ENCODE results near the gene PTPRN2. TPM values are rescaled to one million over a fixed set of nuclear protein-coding genes. Genes with fewer than 3 reads are reported as not detected.

Gene PTPRN2
- polyA plus RNA-seq, 1 of the 3 experiments (the other 2 are of a cell fraction) = 4.0 TPM

DNA sequence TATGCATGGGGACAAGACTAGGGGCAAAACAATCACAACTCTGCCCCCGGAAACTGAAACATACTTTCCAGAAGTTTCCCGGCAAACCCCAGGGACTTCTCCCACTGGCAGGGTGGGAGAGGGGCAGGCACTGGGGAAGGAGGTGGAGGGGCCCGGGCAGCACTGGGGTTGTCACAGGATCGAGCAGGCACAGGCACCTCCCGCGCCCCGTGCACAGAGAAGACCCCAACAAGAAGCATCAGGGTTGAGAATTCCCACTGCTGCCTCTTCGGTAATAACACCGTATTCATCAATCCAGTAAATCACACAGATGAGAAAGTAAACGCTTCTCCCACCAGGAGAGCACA, 490.5 kb downstream of the PTPRN2 start (continued):
- TF ChIP-seq, protein P1, sequence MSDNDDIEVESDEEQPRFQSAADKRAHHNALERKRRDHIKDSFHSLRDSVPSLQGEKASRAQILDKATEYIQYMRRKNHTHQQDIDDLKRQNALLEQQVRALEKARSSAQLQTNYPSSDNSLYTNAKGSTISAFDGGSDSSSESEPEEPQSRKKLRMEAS (IDR thresholded peaks at IDR 0.05; ENCODE audit: low read depth) = no peak
- TF ChIP-seq SMC3 (IDR thresholded peaks at IDR 0.05; ENCODE audit: low read depth, low read length) (no peak), TEAD4 (IDR thresholded peaks at IDR 0.05; ENCODE audit: borderline replicate concordance, insufficient read depth) (no peak), FOSL2 (IDR thresholded peaks at IDR 0.05; ENCODE audit: borderline replicate concordance, low read depth) (no peak), RAD21 (IDR thresholded peaks at IDR 0.05; ENCODE audit: low read length) (no peak), NRF1 (IDR thresholded peaks at IDR 0.05; ENCODE audit: low read depth, low read length) (no peak), EP300 (IDR thresholded peaks at IDR 0.05; ENCODE audit: borderline replicate concordance in 1 of 2, low read depth in 1 of 2, low read length in 1 of 2) (no peak), MEF2A (IDR thresholded peaks at IDR 0.05; ENCODE audit: borderline replicate concordance, low read depth) (no peak), CHD2 (IDR thresholded peaks at IDR 0.05; ENCODE audit: low read length, partially characterized antibody) (no peak)
- TF ChIP-seq, protein P2, sequence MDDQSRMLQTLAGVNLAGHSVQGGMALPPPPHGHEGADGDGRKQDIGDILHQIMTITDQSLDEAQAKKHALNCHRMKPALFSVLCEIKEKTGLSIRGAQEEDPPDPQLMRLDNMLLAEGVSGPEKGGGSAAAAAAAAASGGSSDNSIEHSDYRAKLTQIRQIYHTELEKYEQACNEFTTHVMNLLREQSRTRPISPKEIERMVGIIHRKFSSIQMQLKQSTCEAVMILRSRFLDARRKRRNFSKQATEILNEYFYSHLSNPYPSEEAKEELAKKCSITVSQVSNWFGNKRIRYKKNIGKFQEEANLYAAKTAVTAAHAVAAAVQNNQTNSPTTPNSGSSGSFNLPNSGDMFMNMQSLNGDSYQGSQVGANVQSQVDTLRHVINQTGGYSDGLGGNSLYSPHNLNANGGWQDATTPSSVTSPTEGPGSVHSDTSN (IDR thresholded peaks at IDR 0.05) = no peak
- TF ChIP-seq, protein P3, sequence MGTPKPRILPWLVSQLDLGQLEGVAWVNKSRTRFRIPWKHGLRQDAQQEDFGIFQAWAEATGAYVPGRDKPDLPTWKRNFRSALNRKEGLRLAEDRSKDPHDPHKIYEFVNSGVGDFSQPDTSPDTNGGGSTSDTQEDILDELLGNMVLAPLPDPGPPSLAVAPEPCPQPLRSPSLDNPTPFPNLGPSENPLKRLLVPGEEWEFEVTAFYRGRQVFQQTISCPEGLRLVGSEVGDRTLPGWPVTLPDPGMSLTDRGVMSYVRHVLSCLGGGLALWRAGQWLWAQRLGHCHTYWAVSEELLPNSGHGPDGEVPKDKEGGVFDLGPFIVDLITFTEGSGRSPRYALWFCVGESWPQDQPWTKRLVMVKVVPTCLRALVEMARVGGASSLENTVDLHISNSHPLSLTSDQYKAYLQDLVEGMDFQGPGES (IDR thresholded peaks at IDR 0.05; ENCODE audit: low read depth, low read length) = no peak

DNA sequence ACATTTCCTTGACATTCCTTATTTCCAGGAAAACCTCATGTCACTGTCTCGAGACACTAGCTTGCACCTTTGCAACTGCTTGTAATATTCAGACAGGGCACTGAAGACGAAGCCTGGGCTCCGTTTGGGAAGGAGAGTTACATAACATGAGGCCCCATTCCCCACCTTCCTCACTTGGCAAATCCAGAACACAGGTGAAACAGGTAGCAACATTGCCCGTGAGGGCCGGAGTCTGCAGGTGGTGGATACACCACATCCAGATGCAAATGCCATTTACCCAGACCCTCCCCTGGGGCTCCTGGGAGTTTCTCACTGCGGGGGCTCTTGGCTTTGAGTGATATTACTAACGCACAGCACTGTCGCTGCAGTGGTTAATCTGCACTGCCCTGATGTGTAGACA, 491.0 kb downstream of the PTPRN2 start:
- WGBS (ENCODE audit: low lambda C conversion rate) = 42% methylated on average over 8 of the region's 8 CpGs
- no peak for DNase-seq
- no peak overlapping the region for H3K9ac ChIP-seq

More for the DNA sequence above, 491.0 kb downstream of the PTPRN2 start:
- Histone ChIP-seq H3K27me3 (ENCODE audit: insufficient read depth) (no peaks in the 10 kb centered on the region), H3K4me3 (ENCODE audit: low read depth in 2 of 2, low read length in 1 of 2) (no peak overlapping the region), H4K20me1 (ENCODE audit: insufficient read depth) (no peaks in the 10 kb centered on the region), H2AFZ (ENCODE audit: low read depth) (no peak overlapping the region), H3K79me2 (ENCODE audit: insufficient read depth) (no peaks in the 10 kb centered on the region), H3K27ac (ENCODE audit: low read depth in 2 of 2, low read length in 1 of 2) (no peak overlapping the region), H3K9me2 (no peaks in the 10 kb centered on the region), H3K36me3 (replicated peaks in 1 of 2; ENCODE audit: control insufficient read depth in 1 of 2, insufficient read depth in 2 of 2, low read length in 1 of 2) (no peaks in the 10 kb centered on the region), H3F3A (replicated peaks; ENCODE audit: insufficient read depth) (no peaks in the 10 kb centered on the region), H3K9me3 (no peaks in the 10 kb centered on the region; the same call in 1 of the 2 replicates), H3K4me1 (ENCODE audit: control insufficient read depth in 1 of 2, insufficient read depth in 2 of 2, low read depth in 1 of 2, low read length in 1 of 2) (peaks cover 0 to 4% of the 10 kb centered on the region in 2 experiments; a peak in 1 of 4 replicates), H3K4me2 (no peak overlapping the region)
- ChIA-PET CTCF (no interaction called here), POLR2A (no interaction called here)
- no peak for TF ChIP-seq FOSL2 (IDR thresholded peaks at IDR 0.05; ENCODE audit: borderline replicate concordance, low read depth)
- no peak for TF ChIP-seq GABPA (IDR thresholded peaks at IDR 0.05; ENCODE audit: low read depth)
- TF ChIP-seq, protein P2 (IDR thresholded peaks at IDR 0.05) = no peak
- TF ChIP-seq TCF12 (IDR thresholded peaks at IDR 0.05) = no peak
